HAP-1 (cell line): Measurements from ENCODE around the gene MOB3B.

Experiments
- DNase-seq, 2 experiments: peaks; one replicate each; pipeline ENCODE4 v3.0.0-alpha.2; 2016 to 2020; ENCODE audit warnings: low spot score in 2 of 2
- H3K27me3 ChIP-seq: fragments of 250-450 bp; sonication (Bioruptor Pico); 2 replicates; pipeline ENCODE4 v1.5.1; 2020; ENCODE audit warnings: low read depth, mild to moderate bottlenecking, moderate library complexity
- H3K36me3 ChIP-seq: fragments of 250-450 bp; sonication (Bioruptor Pico); replicated peaks from 2 replicates; pipeline ENCODE4 v1.5.1; 2020; ENCODE audit warnings: mild to moderate bottlenecking
- H3K4me1 ChIP-seq: fragments of 250-450 bp; sonication (Bioruptor Pico); 2 replicates; pipeline ENCODE4 v1.5.1; 2020; ENCODE audit warnings: mild to moderate bottlenecking
- H3K4me3 ChIP-seq: fragments of 250-450 bp; sonication (Bioruptor Pico); 2 replicates; pipeline ENCODE4 v1.5.1; 2020; ENCODE audit warnings: mild to moderate bottlenecking, moderate library complexity
- H3K9me3 ChIP-seq: fragments of 250-450 bp; sonication (Bioruptor Pico); 2 replicates; pipeline ENCODE4 v1.5.1; 2020; ENCODE audit warnings: mild to moderate bottlenecking, moderate library complexity
- in situ Hi-C: fragments of 300-500 bp; cut with MboI; formaldehyde crosslinking; loops from 3 replicates; pipeline ENCODE4 v1.14.3; 2020; ENCODE audit warnings: low sequenced_read_pairs, inconsistent platforms, mixed read lengths

MOB3B gene

DNA sequence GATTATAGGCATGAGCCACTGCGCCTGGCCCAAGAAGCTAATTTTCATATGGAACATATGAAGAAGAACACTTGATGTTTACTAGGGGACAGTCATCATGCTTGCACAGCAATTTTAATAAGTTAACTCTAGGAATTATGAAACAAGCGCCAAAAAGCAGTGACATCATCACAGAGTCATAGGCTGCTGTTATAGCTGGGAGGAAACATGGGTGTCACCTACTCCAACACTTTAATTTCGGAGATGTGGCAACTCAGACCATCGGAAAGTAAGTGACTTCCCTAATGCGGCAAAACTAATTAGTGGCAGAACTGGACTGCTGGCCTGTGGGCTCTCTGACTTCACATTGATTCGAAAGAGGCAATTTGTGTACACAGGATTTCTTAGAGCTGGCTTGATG is 194.5 kb downstream of the MOB3B start:
- Histone ChIP-seq H3K27me3 (no peaks in the 10 kb centered on the region), H3K4me1 (peaks cover 4% of the 10 kb centered on the region), H3K9me3 (no peaks in the 10 kb centered on the region), H3K36me3 (peaks cover 2% of the 10 kb centered on the region; the same call in 1 of the 2 replicates), H3K4me3 (no peak overlapping the region)
- in situ Hi-C loops, result loop anchor here (25.0 kb wide), 1 partner anchor 727 kb away; no protein-coding TSS in a partner anchor
- no peak for DNase-seq

DNA sequence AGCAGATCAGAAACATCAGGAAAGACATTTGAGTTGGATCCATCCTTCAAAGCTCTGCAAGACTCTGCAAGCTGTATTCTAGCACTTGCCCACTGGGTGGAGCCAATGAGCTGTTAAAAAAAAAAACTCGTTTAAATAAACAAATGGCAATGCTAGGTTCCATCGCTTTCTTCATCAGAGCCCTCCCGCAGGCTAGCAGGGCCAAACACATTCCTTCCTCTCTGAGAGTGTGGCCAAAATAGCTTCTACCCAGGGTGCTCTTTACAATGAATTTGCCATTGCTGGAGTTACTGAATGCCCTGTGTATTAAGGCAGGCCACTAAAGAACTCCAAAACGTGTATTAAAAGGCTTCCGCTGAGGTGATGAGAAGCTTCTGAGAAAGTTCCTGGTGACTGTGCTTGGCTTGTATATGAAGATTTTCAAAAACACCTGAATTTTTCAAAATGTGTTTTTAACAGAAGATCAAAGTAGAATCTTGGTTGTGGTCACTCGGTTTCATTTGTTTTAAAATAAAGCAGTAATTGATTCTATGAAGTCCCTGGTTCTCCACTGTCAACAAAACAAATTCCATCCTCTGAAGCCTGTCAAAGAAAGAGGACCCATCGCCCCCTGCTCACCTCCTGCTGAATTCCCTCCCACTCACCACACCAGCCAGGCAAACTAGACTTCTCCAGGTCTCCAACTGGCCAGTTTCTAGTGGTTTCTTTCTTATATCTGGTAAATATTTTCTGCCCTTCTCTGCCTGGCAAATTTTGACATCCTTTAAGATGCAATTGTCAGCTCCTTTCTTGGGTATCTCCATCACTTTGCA is 196.2 kb downstream of the MOB3B start:
- in situ Hi-C loops, result loop anchor here (5.0 to 25.0 kb wide), 2 partner anchors 194 to 729 kb away; partner anchors contain the start of gene MOB3B
- H3K4me1 ChIP-seq, result peaks cover 4% of the 10 kb centered on the region
- H3K9me3 ChIP-seq, result no peaks in the 10 kb centered on the region
- no peak overlapping the region for H3K4me3 ChIP-seq
- H3K27me3 ChIP-seq, result no peaks in the 10 kb centered on the region
- peaks cover 3% of the 10 kb centered on the region; the same call in 1 of the 2 replicates for H3K36me3 ChIP-seq
- DNase-seq, result peak; percentile 76 to 77

DNA sequence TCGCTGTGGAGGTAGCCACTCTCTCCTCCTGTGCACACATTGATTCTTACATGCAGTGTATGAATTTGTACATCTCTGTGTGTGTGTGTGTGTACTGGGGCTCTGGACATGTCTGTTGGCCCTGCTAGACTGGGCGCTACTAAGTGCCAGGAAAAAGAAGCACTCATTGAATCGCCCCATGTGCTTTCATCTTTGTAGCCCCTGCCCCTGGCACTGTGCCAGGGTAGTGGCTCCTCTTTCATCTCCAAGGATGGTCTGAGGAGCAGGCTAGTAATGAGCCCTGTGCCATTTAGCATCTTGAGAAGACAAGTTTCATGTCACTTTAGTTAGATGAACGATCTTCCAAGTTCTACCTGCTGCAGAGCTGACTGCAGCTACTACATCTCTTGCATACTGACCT is 198.2 kb downstream of the MOB3B start:
- H3K4me1 ChIP-seq, result peaks cover 4% of the 10 kb centered on the region
- no peaks in the 10 kb centered on the region for H3K9me3 ChIP-seq
- peaks cover 3% of the 10 kb centered on the region; the same call in 1 of the 2 replicates for H3K36me3 ChIP-seq
- in situ Hi-C loops, result loop anchor here (5.0 to 25.0 kb wide), 2 partner anchors 196 to 731 kb away; partner anchors contain the start of gene MOB3B
- DNase-seq, result no peak
- H3K27me3 ChIP-seq, result no peaks in the 10 kb centered on the region
- no peak overlapping the region for H3K4me3 ChIP-seq

DNA sequence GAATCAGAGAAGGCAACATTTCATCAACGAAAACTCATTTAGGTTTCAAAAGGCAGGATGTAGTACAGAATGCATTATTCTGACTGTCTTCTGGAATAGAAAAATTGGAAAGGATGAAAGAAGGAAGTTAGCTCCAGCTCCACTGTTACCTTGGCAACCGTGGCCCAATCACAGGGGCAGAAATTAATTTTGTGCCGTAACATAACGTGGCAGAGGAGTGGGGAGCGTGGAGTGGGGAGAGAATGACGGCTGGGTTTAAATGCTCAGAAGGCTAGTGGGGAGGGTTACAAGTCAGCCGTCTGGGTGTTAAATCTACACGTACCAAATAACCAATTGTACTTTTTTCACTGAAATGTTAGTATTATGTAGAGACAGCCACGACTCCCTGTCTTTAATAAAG is 200.3 kb downstream of the MOB3B start:
- peaks cover 3% of the 10 kb centered on the region; the same call in 1 of the 2 replicates for H3K36me3 ChIP-seq
- in situ Hi-C loops, result loop anchor here (25.0 kb wide), 1 partner anchor 733 kb away; no protein-coding TSS in a partner anchor
- H3K4me1 ChIP-seq, result peaks cover 4% of the 10 kb centered on the region

DNA sequence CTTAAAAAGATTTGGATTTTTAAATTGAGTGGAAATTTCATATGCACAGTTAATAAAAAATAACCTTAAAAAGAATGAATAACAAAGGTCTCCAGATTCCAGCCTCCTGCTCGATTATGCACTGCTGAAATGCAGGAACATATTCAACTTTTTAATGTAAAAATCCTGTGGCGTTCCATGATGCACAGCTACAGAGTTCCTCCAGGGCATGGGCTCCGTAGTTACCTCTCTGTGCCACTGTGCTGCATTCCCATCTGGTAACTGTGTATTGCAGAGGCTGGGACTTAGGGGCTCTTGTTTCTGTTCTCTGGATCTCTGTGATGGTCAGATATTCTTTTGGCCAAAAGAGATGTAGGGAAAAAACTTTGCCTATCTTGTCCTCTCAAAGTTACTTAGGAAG is 201.1 kb downstream of the MOB3B start:
- no peaks in the 10 kb centered on the region for H3K27me3 ChIP-seq
- H3K4me1 ChIP-seq, result peaks cover 2% of the 10 kb centered on the region
- H3K9me3 ChIP-seq, result no peaks in the 10 kb centered on the region
- in situ Hi-C loops, result loop anchor here (25.0 kb wide), 1 partner anchor 734 kb away; no protein-coding TSS in a partner anchor
- no peak overlapping the region for H3K4me3 ChIP-seq
- H3K36me3 ChIP-seq, result peaks cover 3% of the 10 kb centered on the region; the same call in 1 of the 2 replicates
- DNase-seq, result no peak

More for the DNA sequence above, 200.3 kb downstream of the MOB3B start:
- Histone ChIP-seq H3K27me3 (no peaks in the 10 kb centered on the region), H3K9me3 (no peaks in the 10 kb centered on the region), H3K4me3 (no peak overlapping the region)
- no peak for DNase-seq

DNA sequence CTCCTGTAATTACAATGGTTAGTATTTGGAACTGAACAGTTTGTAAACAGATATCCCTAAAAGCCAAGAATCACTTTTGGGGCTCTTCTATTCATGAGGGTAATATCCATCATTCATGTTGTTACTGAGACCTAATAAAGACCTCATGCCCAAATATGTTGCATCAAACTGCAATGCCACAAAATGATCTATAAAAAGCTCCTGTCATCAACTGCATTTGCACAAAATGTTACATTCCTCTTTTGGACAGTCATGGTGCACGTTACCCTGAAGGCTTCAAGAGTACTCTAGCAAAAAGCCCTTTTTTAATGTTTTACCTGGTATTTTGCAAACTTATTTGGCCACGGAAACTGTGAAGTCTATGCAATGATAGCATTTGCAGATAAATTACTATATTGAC is 218.4 kb downstream of the MOB3B start:
- no peaks in the 10 kb centered on the region for H3K9me3 ChIP-seq
- no peaks in the 10 kb centered on the region for H3K36me3 ChIP-seq
- H3K4me3 ChIP-seq, result no peak overlapping the region
- peaks cover 40% of the 10 kb centered on the region for H3K4me1 ChIP-seq
- H3K27me3 ChIP-seq, result no peaks in the 10 kb centered on the region
- no peak for DNase-seq
- in situ Hi-C loops, result no loop called here

DNA sequence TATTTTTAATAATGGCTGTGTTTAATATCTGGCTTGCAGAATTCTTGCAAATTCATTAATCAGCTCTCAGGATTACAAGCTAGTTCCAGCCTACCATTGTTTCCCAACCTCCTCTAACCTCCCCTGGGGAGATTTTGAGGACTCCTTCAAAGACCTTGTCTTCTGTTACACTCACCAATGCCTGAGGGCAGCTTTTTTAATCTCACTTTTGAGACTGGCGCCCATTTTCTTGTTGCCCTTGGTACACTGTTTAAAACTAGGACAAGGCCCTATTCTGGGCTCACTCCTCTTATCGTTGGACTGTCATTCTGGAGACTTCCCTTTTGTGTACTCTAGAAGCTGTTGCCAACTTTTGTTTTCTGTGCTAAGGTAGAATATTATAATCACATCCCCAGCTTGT is 219.0 kb downstream of the MOB3B start:
- H3K4me3 ChIP-seq, result no peak overlapping the region
- in situ Hi-C loops, result no loop called here
- peak; percentile 61 to 81 for DNase-seq
- H3K4me1 ChIP-seq, result peaks cover 40% of the 10 kb centered on the region
- no peaks in the 10 kb centered on the region for H3K9me3 ChIP-seq
- no peaks in the 10 kb centered on the region for H3K36me3 ChIP-seq
- H3K27me3 ChIP-seq, result no peaks in the 10 kb centered on the region

DNA sequence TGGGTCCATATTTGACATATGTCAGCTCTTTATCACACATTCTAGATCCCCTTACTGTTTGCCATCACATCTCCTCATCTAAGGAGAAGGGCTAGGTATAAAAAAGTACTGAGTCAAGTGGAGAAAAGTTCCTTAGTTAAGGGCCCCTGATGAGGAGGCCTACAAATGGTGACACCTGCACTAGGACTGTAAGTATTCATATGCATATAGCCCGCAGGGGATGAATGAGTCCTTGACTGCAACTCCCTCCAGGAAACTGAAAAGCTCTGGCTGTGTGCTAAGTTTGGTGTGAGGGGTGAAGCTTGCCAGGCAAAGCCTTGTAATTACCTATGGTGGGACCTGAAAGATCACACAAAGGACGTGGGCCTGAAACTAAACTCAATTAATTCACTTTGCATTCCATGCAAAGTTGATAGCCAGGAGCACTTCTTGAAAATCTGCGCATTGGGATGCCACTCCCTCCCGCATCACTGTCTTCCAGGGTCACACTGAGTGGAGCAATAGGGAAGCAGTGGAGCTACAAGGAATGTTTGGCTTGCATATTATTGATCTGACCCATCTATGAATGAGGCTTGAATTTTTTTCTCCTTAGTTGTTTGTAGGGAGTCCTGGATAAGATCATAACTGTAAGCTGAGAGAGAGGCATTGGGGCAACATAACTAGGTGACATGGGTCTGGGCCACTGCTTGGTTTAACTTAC is 220.8 kb downstream of the MOB3B start:
- peak in 1 of 2 experiments; percentile 23 for DNase-seq
- Histone ChIP-seq H3K4me3 (no peak overlapping the region), H3K36me3 (no peaks in the 10 kb centered on the region), H3K9me3 (no peaks in the 10 kb centered on the region; the same call in 1 of the 2 replicates), H3K4me1 (peaks cover 48% of the 10 kb centered on the region), H3K27me3 (no peaks in the 10 kb centered on the region)
- in situ Hi-C loops, result no loop called here

DNA sequence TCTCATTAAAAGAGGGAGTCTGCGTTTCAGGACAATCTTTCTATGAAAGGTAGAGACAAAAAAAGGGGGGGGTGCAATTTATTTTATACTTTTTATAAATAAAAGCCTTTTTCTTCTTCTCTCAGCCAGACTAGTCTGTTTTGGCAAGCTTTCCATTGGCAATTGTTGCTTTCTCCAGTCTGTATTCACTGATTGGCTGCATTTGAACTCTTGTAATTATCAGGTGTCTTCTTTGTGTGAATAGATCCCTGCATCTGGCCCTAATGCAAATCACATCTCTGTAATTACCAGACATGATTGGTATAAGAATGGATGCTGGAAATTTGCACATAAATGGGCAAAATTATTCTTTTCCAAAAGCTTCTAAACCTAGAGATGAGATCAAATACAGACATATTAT is 225.1 kb downstream of the MOB3B start:
- in situ Hi-C loops, result no loop called here
- Histone ChIP-seq H3K9me3 (no peaks in the 10 kb centered on the region; the same call in 1 of the 2 replicates), H3K4me1 (peaks cover 13% of the 10 kb centered on the region), H3K27me3 (no peaks in the 10 kb centered on the region), H3K4me3 (no peak overlapping the region), H3K36me3 (no peaks in the 10 kb centered on the region)
- peak; percentile 19 to 80 for DNase-seq

DNA sequence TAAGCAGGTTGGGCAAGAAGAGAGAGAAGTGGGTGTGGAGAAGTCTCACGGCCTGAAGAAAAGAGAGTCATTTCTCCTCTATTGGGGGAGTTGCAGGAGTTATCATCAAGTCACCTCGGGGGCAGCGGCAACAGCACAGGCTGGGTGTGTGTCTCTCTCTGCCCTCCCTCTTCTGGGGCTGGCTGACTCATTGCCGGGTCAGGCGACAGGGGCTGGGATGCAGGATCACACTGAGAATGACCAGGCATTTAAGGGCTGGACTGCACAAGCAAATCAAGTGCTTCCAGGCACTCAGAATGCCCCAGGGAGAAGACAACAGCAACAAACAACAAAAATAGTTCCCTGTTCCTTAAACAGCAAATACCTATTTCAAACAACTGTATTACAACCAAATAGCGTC is 226.4 kb downstream of the MOB3B start:
- in situ Hi-C loops, result no loop called here
- Histone ChIP-seq H3K4me1 (peaks cover 8% of the 10 kb centered on the region), H3K9me3 (no peaks in the 10 kb centered on the region; the same call in 1 of the 2 replicates), H3K27me3 (no peaks in the 10 kb centered on the region), H3K4me3 (no peak overlapping the region), H3K36me3 (no peaks in the 10 kb centered on the region)
- no peak for DNase-seq

DNA sequence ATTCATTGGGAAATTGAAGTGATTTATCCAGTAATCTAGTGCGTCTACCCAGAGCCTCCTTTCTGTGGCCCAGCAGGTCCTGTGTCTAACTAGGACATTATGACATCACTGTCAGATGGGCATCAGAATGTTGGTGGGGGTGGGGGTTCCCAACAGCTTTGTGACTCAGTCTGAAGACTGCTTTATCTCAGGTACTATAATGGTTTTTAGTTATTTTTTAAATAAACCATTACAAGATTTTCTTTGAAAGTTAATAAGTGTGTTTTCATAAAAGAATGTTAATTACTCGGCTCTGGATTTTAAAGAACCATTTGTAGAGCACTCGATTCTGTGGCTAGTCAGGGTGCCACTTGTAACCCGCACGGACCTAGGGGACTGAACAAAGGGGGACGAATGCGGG is 232.6 kb downstream of the MOB3B start, which contains the start of gene EQTN:
EQTN (minus strand) TSS at position 101 of the 400 bp plus-strand sequence; CDS start at position 6, 95 bp downstream.
- H3K27me3 ChIP-seq, result no peaks in the 10 kb centered on the region
- no peaks in the 10 kb centered on the region for H3K4me1 ChIP-seq
- no peak within 1 kb of the TSS for H3K4me3 ChIP-seq
- H3K9me3 ChIP-seq, result no peaks in the 10 kb centered on the region
- in situ Hi-C loops, result no loop called here
- no peak for DNase-seq
- H3K36me3 ChIP-seq, result no peaks in the 10 kb centered on the region

DNA sequence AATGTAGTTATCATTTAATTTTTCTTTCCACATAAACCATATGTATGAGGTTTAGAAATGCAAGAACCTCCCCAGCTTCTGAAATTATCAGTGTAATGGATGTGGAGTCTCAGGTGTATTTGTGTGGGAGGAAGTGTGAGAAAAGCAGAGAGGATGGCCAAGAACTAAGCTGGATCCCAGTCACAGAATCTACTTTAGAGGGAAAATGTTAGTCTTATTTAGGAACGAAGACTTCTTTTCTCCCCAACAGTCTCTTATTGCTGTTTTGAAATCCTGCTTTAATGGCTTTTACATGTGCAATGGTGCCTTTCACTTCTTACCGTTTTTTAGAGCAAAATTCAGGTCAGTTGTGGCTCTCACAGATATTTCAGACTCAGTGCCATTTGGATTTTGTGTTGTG is 235.6 kb downstream of the MOB3B start:
- Histone ChIP-seq H3K27me3 (no peaks in the 10 kb centered on the region), H3K9me3 (no peaks in the 10 kb centered on the region), H3K4me3 (no peak overlapping the region), H3K4me1 (no peaks in the 10 kb centered on the region), H3K36me3 (no peaks in the 10 kb centered on the region)
- in situ Hi-C loops, result no loop called here
- DNase-seq, result no peak

DNA sequence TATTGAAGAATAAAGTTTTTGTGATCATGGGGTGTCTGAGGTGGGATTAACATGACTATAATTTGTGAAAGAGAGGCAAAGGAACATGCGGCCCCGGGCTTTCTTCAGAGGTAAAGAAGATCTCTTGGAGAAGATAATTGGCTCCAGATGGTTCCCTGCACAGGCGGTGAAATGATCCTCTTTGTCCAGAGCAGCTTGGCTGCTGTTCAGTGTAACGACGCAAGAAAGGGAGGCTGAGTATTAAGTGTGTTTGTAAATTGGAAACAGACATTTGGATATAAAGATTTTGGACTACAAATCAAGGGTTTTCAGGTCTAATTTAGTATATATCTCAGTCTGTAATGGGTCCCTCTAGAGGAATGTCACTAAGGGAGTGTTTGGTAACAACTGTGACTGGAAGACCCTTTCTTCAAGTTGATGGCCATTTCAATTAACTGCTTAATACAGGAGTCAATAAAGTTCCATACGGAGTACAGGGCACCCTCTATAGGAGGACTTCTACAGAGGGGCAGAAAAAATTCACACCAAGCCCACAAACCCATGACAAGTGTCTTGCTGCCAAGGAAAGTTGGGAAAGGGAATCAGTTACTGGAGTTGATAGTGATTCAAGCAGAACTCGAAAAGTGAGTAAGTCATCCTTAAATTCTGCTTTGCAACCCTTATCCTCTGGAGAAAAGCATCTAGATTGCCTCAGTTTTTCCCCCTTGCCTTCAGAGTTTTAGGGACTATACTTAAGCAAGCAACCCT is 236.8 kb downstream of the MOB3B start:
- Histone ChIP-seq H3K9me3 (no peaks in the 10 kb centered on the region), H3K36me3 (no peaks in the 10 kb centered on the region), H3K27me3 (no peaks in the 10 kb centered on the region), H3K4me3 (no peak overlapping the region), H3K4me1 (no peaks in the 10 kb centered on the region)
- peak; percentile 22 to 36 for DNase-seq
- in situ Hi-C loops, result no loop called here
